Osteoblast (primary cell): ENCODE data around the gene LIN7C. TPM values are rescaled to one million over a fixed set of nuclear protein-coding genes. Genes with fewer than 3 reads are reported as not detected.

ENCODE experiments used
- DNase-seq: peaks from one replicate; pipeline ENCODE4 v3.0.0; 2011; ENCODE audit warnings: low spot score, mixed read lengths; ENCODE audit not compliant: insufficient read length; ENCODE audit errors: missing footprints
- H2AFZ ChIP-seq: 2 replicates; pipeline ENCODE4 v1.6.0; 2011; ENCODE audit warnings: mild to moderate bottlenecking, low read length
- H3K27ac ChIP-seq: 2 replicates; pipeline ENCODE4 v1.5.1; 2011; ENCODE audit warnings: mild to moderate bottlenecking, low read depth, low read length, moderate library complexity
- H3K27me3 ChIP-seq: 2 replicates; pipeline ENCODE4 v1.6.0; 2012; ENCODE audit warnings: mild to moderate bottlenecking, control low read depth, inconsistent platforms, low read length, moderate library complexity; ENCODE audit not compliant: insufficient read depth
- H3K36me3 ChIP-seq: 2 replicates; pipeline ENCODE4 v1.5.1; 2011; ENCODE audit warnings: mild to moderate bottlenecking, low read length, control low read depth, moderate library complexity; ENCODE audit not compliant: insufficient read depth
- H3K4me1 ChIP-seq: 2 replicates; pipeline ENCODE4 v1.5.1; 2011; ENCODE audit warnings: mild to moderate bottlenecking, low read length, control low read depth, moderate library complexity; ENCODE audit not compliant: insufficient read depth
- H3K4me2 ChIP-seq: 2 replicates; pipeline ENCODE4 v1.6.0; 2011; ENCODE audit warnings: mild to moderate bottlenecking, low read length; ENCODE audit not compliant: insufficient read depth
- H3K4me3 ChIP-seq: fragments of 200-600 bp; sonication (generic); 3 replicates; pipeline ENCODE4 v1.5.1; 2012; ENCODE audit warnings: mild to moderate bottlenecking, low read length, inconsistent platforms; ENCODE audit not compliant: insufficient read depth
- H3K79me2 ChIP-seq: 2 replicates; pipeline ENCODE4 v1.6.0; 2012; ENCODE audit warnings: mild to moderate bottlenecking, low read length, control low read depth, inconsistent platforms; ENCODE audit not compliant: insufficient read depth
- H3K9me3 ChIP-seq: 2 replicates; pipeline ENCODE4 v1.5.1; 2011; ENCODE audit warnings: low read depth, low read length, control low read depth
- H4K20me1 ChIP-seq: 2 replicates; pipeline ENCODE4 v1.6.0; 2012; ENCODE audit warnings: mild to moderate bottlenecking, low read length, control low read depth; ENCODE audit not compliant: insufficient read depth
- CTCF ChIP-seq: IDR thresholded peaks from 2 replicates; pipeline ENCODE4 v1.5.1; 2011; ENCODE audit warnings: mild to moderate bottlenecking, low read depth, low read length, moderate library complexity; ENCODE audit errors: extremely low read depth
- total RNA-seq: library from RNA; depleted of rRNA; stranded (reverse); fragments of >200 nt; gene quantifications from 2 replicates; pipeline ENCODE4 v1.2.3, GENCODE V29; 2012

The LIN7C gene
- total RNA-seq, 1 donor: 69.5 TPM

- Histone ChIP-seq H3K4me3 (no peak overlapping the region), H3K4me1 (peaks cover 70% of the 10 kb centered on the region), H4K20me1 (peaks cover 10% of the 10 kb centered on the region), H3K27ac (no peak overlapping the region), H2AFZ (no peak overlapping the region), H3K4me2 (no peak overlapping the region), H3K79me2 (peaks cover 87% of the 10 kb centered on the region), H3K36me3 (no peaks in the 10 kb centered on the region), H3K9me3 (no peaks in the 10 kb centered on the region), H3K27me3 (no peaks in the 10 kb centered on the region)
- no peak for TF ChIP-seq CTCF
- no peak for DNase-seq
Measured at GRCh38 chr11:27465629-27466028, 40.9 kb downstream of the LIN7C start.

DNA sequence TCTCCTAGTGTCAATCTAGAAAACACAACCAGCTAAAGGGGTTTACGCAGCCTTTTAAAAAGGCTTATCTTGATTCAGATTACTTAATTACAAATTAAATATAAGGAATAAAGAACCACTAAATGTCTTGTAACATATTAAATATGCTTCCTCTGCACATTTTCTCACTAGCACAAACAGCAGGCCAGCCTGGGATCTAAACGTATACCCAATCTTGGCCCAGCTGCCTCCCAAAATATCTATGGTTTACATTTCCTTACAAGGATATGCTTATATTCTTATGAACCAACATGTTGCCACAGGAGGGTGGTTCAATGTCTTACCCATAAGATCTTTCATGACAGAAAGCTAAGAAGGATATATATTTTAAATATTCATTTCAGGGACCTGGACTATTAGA, 41.7 kb downstream of the LIN7C start:
- no peak for TF ChIP-seq CTCF
- H3K27ac ChIP-seq: peak overlapping the region; percentile 75
- peaks cover 67% of the 10 kb centered on the region for H3K4me1 ChIP-seq
- H4K20me1 ChIP-seq: peaks cover 9% of the 10 kb centered on the region
- H3K36me3 ChIP-seq: no peaks in the 10 kb centered on the region
- no peaks in the 10 kb centered on the region for H3K27me3 ChIP-seq
- no peak overlapping the region for H3K4me3 ChIP-seq
- peak overlapping the region; percentile 46 for H3K4me2 ChIP-seq
- peaks cover 87% of the 10 kb centered on the region for H3K79me2 ChIP-seq
- DNase-seq: no peak
- no peak overlapping the region for H2AFZ ChIP-seq
- no peaks in the 10 kb centered on the region for H3K9me3 ChIP-seq

DNA sequence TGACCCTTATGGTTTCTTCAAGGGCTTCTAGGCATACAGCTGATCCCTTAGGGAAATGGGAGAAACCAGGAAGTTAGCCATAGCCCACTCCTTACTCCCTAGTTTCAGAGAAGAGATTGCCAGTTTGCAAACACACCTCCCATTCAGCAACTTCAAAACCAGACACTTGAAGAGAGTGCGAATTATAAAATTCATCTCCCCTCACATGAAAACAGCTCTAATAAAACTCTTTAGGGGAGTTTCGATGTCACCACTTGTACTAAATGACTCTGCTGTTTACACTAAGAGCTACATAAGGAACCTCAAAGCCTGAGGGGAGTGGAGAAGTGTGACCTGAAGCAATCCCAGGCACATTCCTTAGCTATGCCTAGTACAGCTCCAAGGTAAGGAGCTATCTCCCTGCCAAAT, 42.3 kb downstream of the LIN7C start:
- no peak for TF ChIP-seq CTCF
- Histone ChIP-seq H3K4me2 (peak overlapping the region; percentile 46), H3K4me3 (no peak overlapping the region), H3K79me2 (peaks cover 87% of the 10 kb centered on the region), H2AFZ (peak overlapping the region; percentile 55), H3K9me3 (no peaks in the 10 kb centered on the region), H3K27ac (peak overlapping the region; percentile 75), H3K4me1 (peaks cover 61% of the 10 kb centered on the region), H3K27me3 (no peaks in the 10 kb centered on the region), H3K36me3 (no peaks in the 10 kb centered on the region), H4K20me1 (peaks cover 4% of the 10 kb centered on the region)
- DNase-seq: no peak

DNA sequence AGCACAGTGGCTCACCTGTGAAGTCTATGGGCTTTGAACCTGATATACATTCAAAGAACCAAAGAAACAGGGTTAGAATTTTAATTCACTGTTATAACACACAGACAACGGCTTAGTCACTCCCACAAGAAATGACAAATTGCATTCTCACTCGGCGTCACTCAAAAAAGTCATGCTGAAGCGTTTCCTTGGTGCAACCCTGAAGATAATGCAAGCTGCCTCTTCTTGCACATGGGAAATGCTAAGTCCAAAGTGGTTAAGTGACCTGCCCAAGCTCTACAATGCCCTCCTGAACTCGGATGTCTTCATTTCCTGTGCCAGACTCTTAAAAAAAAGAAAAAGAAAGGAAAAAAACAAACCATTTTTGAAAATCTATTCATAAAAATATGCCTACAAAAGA, 44.0 kb downstream of the LIN7C start:
- no peaks in the 10 kb centered on the region for H3K36me3 ChIP-seq
- no peak for DNase-seq
- H3K9me3 ChIP-seq: no peaks in the 10 kb centered on the region
- peak overlapping the region; percentile 57 for H3K27ac ChIP-seq
- no peaks in the 10 kb centered on the region for H4K20me1 ChIP-seq
- peaks cover 46% of the 10 kb centered on the region for H3K4me1 ChIP-seq
- peaks cover 86% of the 10 kb centered on the region for H3K79me2 ChIP-seq
- peak overlapping the region; percentile 66 for H3K4me2 ChIP-seq
- no peaks in the 10 kb centered on the region for H3K27me3 ChIP-seq
- no peak for TF ChIP-seq CTCF
- H2AFZ ChIP-seq: no peak overlapping the region
- peak overlapping the region; percentile 15 for H3K4me3 ChIP-seq
